ENCODE data around the gene ISYNA1.

The ISYNA1 gene

GRCh38 chr19:18437491-18438330 is at the start of gene ISYNA1:
TSS of gene ISYNA1 (minus strand) at chr19:18438133. CDS start at chr19:18437979, 154 bp downstream.
- DNase-seq (ENCODE audit: low spot score): no peak

- no peak for DNase-seq (ENCODE audit: low spot score)
Measured at GRCh38 chr19:18486746-18487145, 48.8 kb upstream of the ISYNA1 start.

GRCh38 chr19:18484992-18485391 is 47.1 kb upstream of the ISYNA1 start:
- DNase-seq (ENCODE audit: low spot score): no peak

- no peak for DNase-seq (ENCODE audit: low spot score)
Measured at GRCh38 chr19:18483119-18483890, 45.4 kb upstream of the ISYNA1 start.

GRCh38 chr19:18481505-18482222 is 43.7 kb upstream of the ISYNA1 start:
- no peak for DNase-seq (ENCODE audit: low spot score)

GRCh38 chr19:18480006-18480691 is 42.2 kb upstream of the ISYNA1 start:
- DNase-seq (ENCODE audit: low spot score): no peak

- DNase-seq (ENCODE audit: low spot score): peak; percentile 82
Measured at GRCh38 chr19:18478545-18479311, 40.8 kb upstream of the ISYNA1 start.

GRCh38 chr19:18477974-18478373 is 40.0 kb upstream of the ISYNA1 start:
- no peak for DNase-seq (ENCODE audit: low spot score)

- DNase-seq (ENCODE audit: low spot score): no peak
Measured at GRCh38 chr19:18477042-18477779, 39.3 kb upstream of the ISYNA1 start.

- no peak for DNase-seq (ENCODE audit: low spot score)
Measured at GRCh38 chr19:18476507-18477041, 38.6 kb upstream of the ISYNA1 start.

GRCh38 chr19:18475762-18476331 is 37.9 kb upstream of the ISYNA1 start:
- no peak for DNase-seq (ENCODE audit: low spot score)

- DNase-seq (ENCODE audit: low spot score): peak; percentile 50
Measured at GRCh38 chr19:18475004-18475453, 37.1 kb upstream of the ISYNA1 start.

GRCh38 chr19:18474366-18474887 is 36.5 kb upstream of the ISYNA1 start:
- no peak for DNase-seq (ENCODE audit: low spot score)

- no peak for DNase-seq (ENCODE audit: low spot score)
Measured at GRCh38 chr19:18473706-18474087, 35.8 kb upstream of the ISYNA1 start.

- DNase-seq (ENCODE audit: low spot score): no peak
Measured at GRCh38 chr19:18473003-18473705, 35.2 kb upstream of the ISYNA1 start.

GRCh38 chr19:18470787-18471186 is 32.9 kb upstream of the ISYNA1 start:
- no peak for DNase-seq (ENCODE audit: low spot score)

GRCh38 chr19:18469069-18469846 is 31.3 kb upstream of the ISYNA1 start:
- peak; percentile 57 for DNase-seq (ENCODE audit: low spot score)

GRCh38 chr19:18468517-18468916 is 30.6 kb upstream of the ISYNA1 start:
- DNase-seq (ENCODE audit: low spot score): no peak
